ENCODE results near the gene HCN4. TPM values are rescaled to one million over a fixed set of nuclear protein-coding genes. Genes with fewer than 3 reads are reported as not detected.

HCN4 gene
- total RNA-seq, 1 donor from 2014 or later: 3.0 TPM

GRCh38 chr15:73334086-73334485 is 34.7 kb downstream of the HCN4 start:
- H3K27ac ChIP-seq (ENCODE audit: low read depth, low read length): no peak overlapping the region
- peaks cover 2% of the 10 kb centered on the region for H3K9me3 Mint-ChIP-seq (ENCODE audit: unreplicated experiment)
- H3K4me1 Mint-ChIP-seq (ENCODE audit: low read depth, unreplicated experiment): peaks cover 13% of the 10 kb centered on the region
- H4K20me1 ChIP-seq (ENCODE audit: insufficient read depth, low read length): no peaks in the 10 kb centered on the region
- H2AFZ ChIP-seq (ENCODE audit: low read depth, low read length): no peak overlapping the region
- FAIRE-seq (no peak), DNase-seq (ENCODE audit: low read depth) (no peak)
- H3K9ac ChIP-seq (ENCODE audit: low read length): no peak overlapping the region
- no peak overlapping the region for H3K27ac Mint-ChIP-seq (ENCODE audit: unreplicated experiment)
- H3K27me3 ChIP-seq (ENCODE audit: insufficient read depth, low read length): peaks cover 7% of the 10 kb centered on the region
- no peaks in the 10 kb centered on the region for H3K36me3 ChIP-seq (ENCODE audit: insufficient read depth, low read length)
- no peaks in the 10 kb centered on the region for H3K4me1 ChIP-seq (ENCODE audit: insufficient read depth, low read length)
- TF ChIP-seq, protein P1, sequence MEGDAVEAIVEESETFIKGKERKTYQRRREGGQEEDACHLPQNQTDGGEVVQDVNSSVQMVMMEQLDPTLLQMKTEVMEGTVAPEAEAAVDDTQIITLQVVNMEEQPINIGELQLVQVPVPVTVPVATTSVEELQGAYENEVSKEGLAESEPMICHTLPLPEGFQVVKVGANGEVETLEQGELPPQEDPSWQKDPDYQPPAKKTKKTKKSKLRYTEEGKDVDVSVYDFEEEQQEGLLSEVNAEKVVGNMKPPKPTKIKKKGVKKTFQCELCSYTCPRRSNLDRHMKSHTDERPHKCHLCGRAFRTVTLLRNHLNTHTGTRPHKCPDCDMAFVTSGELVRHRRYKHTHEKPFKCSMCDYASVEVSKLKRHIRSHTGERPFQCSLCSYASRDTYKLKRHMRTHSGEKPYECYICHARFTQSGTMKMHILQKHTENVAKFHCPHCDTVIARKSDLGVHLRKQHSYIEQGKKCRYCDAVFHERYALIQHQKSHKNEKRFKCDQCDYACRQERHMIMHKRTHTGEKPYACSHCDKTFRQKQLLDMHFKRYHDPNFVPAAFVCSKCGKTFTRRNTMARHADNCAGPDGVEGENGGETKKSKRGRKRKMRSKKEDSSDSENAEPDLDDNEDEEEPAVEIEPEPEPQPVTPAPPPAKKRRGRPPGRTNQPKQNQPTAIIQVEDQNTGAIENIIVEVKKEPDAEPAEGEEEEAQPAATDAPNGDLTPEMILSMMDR (IDR thresholded peaks at IDR 0.05; ENCODE audit: insufficient read depth, low read depth, low read length): no peak
- no peak for TF ChIP-seq EZH2 (IDR thresholded peaks at IDR 0.05; ENCODE audit: insufficient read depth, low read length)
- H3K27me3 Mint-ChIP-seq (ENCODE audit: low read depth, unreplicated experiment): peaks cover 25% of the 10 kb centered on the region
- H3K4me3 Mint-ChIP-seq (ENCODE audit: unreplicated experiment): no peak overlapping the region
- no peak overlapping the region for H3K4me2 ChIP-seq (ENCODE audit: low read length)
- no peaks in the 10 kb centered on the region for H3K79me2 ChIP-seq (ENCODE audit: insufficient read depth, low read length)
- H3K36me3 Mint-ChIP-seq (ENCODE audit: low read depth, unreplicated experiment): peaks cover 7% of the 10 kb centered on the region
- no peaks in the 10 kb centered on the region for H3K9me3 ChIP-seq (ENCODE audit: insufficient read depth, low read depth, low read length)
- no peak overlapping the region for H3K4me3 ChIP-seq (ENCODE audit: insufficient read depth, low read depth, low read length)

GRCh38 chr15:73333001-73333400 is 35.8 kb downstream of the HCN4 start:
- peaks cover 13% of the 10 kb centered on the region for H3K4me1 Mint-ChIP-seq (ENCODE audit: low read depth, unreplicated experiment)
- TF ChIP-seq, protein P1 (IDR thresholded peaks at IDR 0.05; ENCODE audit: insufficient read depth, low read depth, low read length): no peak
- no peak for TF ChIP-seq EZH2 (IDR thresholded peaks at IDR 0.05; ENCODE audit: insufficient read depth, low read length)
- H3K9ac ChIP-seq (ENCODE audit: low read length): no peak overlapping the region
- H3K4me2 ChIP-seq (ENCODE audit: low read length): no peak overlapping the region
- H3K79me2 ChIP-seq (ENCODE audit: insufficient read depth, low read length): no peaks in the 10 kb centered on the region
- no peak overlapping the region for H3K27ac Mint-ChIP-seq (ENCODE audit: unreplicated experiment)
- H3K9me3 ChIP-seq (ENCODE audit: insufficient read depth, low read depth, low read length): no peaks in the 10 kb centered on the region
- no peak overlapping the region for H3K4me3 Mint-ChIP-seq (ENCODE audit: unreplicated experiment)
- H3K4me3 ChIP-seq (ENCODE audit: insufficient read depth, low read depth, low read length): no peak overlapping the region
- no peak for DNase-seq (ENCODE audit: low read depth)
- H3K9me3 Mint-ChIP-seq (ENCODE audit: unreplicated experiment): peaks cover 2% of the 10 kb centered on the region
- peaks cover 7% of the 10 kb centered on the region for H3K36me3 Mint-ChIP-seq (ENCODE audit: low read depth, unreplicated experiment)
- H3K27me3 Mint-ChIP-seq (ENCODE audit: low read depth, unreplicated experiment): peaks cover 25% of the 10 kb centered on the region
- no peaks in the 10 kb centered on the region for H3K4me1 ChIP-seq (ENCODE audit: insufficient read depth, low read length)
- peaks cover 7% of the 10 kb centered on the region for H3K27me3 ChIP-seq (ENCODE audit: insufficient read depth, low read length)
- no peaks in the 10 kb centered on the region for H3K36me3 ChIP-seq (ENCODE audit: insufficient read depth, low read length)
- H2AFZ ChIP-seq (ENCODE audit: low read depth, low read length): no peak overlapping the region
- FAIRE-seq: no peak
- H4K20me1 ChIP-seq (ENCODE audit: insufficient read depth, low read length): no peaks in the 10 kb centered on the region
- H3K27ac ChIP-seq (ENCODE audit: low read depth, low read length): no peak overlapping the region

DNA sequence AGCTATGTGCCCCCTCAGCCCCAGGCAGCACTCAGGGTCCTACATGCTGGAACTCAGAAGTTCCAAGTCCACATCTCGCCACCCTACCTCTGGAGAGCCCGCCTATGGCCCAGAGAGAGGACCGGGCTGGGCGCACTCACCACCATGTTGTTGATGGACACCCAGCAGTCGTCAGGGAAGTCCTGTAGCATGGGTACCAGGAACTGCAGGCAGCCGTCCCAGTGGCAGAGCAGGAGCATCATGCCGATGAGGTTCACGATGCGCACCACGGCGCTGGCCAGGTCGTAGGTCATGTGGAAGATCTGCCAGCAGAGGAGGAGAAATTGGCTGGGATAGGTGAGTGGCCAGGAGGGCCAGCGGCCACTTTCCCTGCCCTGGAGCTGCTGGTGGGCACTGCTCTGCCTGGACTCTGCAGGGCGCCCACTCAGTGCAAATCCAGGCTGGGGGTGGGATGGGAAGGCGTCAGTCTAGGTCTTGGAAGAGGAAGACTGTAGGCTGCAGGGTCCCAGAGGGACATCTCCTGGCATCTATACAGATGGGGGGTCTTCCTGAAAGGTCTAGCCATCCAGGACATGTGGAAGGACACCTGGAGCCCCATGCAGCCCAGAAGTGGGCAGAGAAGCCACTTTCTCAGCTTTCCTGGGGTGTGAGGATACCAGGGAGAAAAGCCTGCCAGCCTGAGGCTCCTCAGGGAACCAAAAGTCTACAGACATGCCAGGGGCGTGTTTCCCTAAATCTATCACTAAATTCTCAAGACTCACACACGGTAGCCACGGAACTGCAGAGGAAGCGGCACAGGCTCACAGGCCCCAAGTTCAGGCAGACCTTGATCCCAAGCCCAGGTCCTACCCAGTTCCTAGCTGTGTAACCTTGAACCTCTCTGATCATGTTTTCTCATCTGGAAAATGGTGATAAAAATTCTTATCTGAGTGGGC is 36.5 kb downstream of the HCN4 start:
- no peak overlapping the region for H2AFZ ChIP-seq (ENCODE audit: low read depth, low read length)
- peaks cover 13% of the 10 kb centered on the region for H3K4me1 Mint-ChIP-seq (ENCODE audit: low read depth, unreplicated experiment)
- TF ChIP-seq, protein P1 (IDR thresholded peaks at IDR 0.05; ENCODE audit: insufficient read depth, low read depth, low read length): no peak
- TF ChIP-seq EZH2 (IDR thresholded peaks at IDR 0.05; ENCODE audit: insufficient read depth, low read length): no peak

More for the DNA sequence above, 36.5 kb downstream of the HCN4 start:
- Histone ChIP-seq H4K20me1 (ENCODE audit: insufficient read depth, low read length) (no peaks in the 10 kb centered on the region), H3K79me2 (ENCODE audit: insufficient read depth, low read length) (no peaks in the 10 kb centered on the region), H3K9me3 (ENCODE audit: insufficient read depth, low read depth, low read length) (no peaks in the 10 kb centered on the region), H3K4me2 (ENCODE audit: low read length) (no peak overlapping the region), H3K27ac (ENCODE audit: low read depth, low read length) (no peak overlapping the region), H3K4me1 (ENCODE audit: insufficient read depth, low read length) (no peaks in the 10 kb centered on the region), H3K4me3 (ENCODE audit: insufficient read depth, low read depth, low read length) (no peak overlapping the region), H3K36me3 (ENCODE audit: insufficient read depth, low read length) (no peaks in the 10 kb centered on the region), H3K27me3 (ENCODE audit: insufficient read depth, low read length) (peaks cover 7% of the 10 kb centered on the region), H3K9ac (ENCODE audit: low read length) (no peak overlapping the region)
- H3K9me3 Mint-ChIP-seq (ENCODE audit: unreplicated experiment): peaks cover 2% of the 10 kb centered on the region
- FAIRE-seq: no peak
- no peak for DNase-seq (ENCODE audit: low read depth)
- H3K27ac Mint-ChIP-seq (ENCODE audit: unreplicated experiment): no peak overlapping the region
- no peak overlapping the region for H3K4me3 Mint-ChIP-seq (ENCODE audit: unreplicated experiment)
- H3K36me3 Mint-ChIP-seq (ENCODE audit: low read depth, unreplicated experiment): peaks cover 7% of the 10 kb centered on the region
- peaks cover 24% of the 10 kb centered on the region for H3K27me3 Mint-ChIP-seq (ENCODE audit: low read depth, unreplicated experiment)
